SK-N-MC (cell line): ENCODE results near the gene FOXN4.

Experiments used
- FOXP2 ChIP-seq: optimal IDR thresholded peaks from 2 replicates; pipeline ENCODE3; 2011; ENCODE audit warnings: mild to moderate bottlenecking, moderate library complexity; ENCODE audit not compliant: insufficient read depth; ENCODE audit errors: extremely low read length, control extremely low read depth
- POLR2AphosphoS5 ChIP-seq: IDR thresholded peaks from 2 replicates; pipeline ENCODE4 v1.6.1; 2012; ENCODE audit warnings: mild to moderate bottlenecking, low read depth, low read length, borderline replicate concordance

GRCh38 chr12:109261939-109262338 is 47.1 kb downstream of the FOXN4 start:
- TF ChIP-seq POLR2AphosphoS5 (no peak), FOXP2 (no peak)
